CD1c-positive myeloid dendritic cell (primary cell): ENCODE measurements around the gene CALM3.
"Not testable (repeated sequence)": the region's sequence is repeated elsewhere in the genome, so short reads cannot be mapped to it uniquely, and the experiment has no call there.

Source experiments
- DNase-seq: peaks from one replicate; pipeline ENCODE4 v3.0.0-alpha.2; 2016; ENCODE audit errors: extremely low spot score

CALM3 gene

DNA sequence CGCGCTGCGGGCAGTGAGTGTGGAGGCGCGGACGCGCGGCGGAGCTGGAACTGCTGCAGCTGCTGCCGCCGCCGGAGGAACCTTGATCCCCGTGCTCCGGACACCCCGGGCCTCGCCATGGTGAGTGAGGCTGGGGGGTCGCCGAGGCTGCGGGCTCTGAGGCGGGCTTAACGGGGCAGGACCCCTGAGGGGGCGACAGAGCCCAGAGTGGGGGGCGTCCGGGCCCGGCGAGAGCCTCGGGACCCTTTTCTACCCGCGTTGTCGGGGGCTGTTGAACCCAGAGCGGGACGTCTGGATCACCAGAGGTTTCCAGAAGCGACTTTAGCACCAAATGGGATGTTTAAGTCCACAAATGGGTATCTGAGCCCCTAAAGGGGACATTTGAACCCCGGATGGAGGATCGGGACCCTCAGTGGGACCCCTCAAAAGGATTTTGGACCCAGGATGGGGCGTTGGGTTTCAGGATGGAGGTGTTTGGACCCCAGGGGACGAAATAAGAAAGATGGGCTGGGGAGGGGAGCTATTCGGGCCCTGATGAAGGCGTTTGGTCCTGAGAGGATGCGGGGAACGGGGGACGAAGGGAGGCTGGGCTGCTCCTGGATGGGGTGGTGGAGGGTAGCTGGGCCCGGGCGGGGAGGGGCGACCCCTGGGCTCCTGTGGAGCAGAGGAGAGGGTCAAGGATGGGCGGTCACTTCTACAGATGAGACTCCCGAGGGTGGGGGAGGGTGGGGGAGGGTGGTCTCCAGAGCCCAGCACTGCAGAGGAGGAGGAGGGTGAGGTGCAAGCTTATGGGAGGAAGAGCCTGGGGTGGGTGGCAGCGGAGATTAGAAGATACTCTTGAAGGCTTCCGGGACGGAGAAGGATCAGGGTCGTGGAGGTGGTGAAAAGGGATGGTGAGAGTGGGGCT is at the start of gene CALM3:
TSS of gene CALM3 (plus strand) at position 13 of the 907 bp plus-strand sequence. CDS start at position 118, 105 bp downstream.
- no peak for DNase-seq

DNA sequence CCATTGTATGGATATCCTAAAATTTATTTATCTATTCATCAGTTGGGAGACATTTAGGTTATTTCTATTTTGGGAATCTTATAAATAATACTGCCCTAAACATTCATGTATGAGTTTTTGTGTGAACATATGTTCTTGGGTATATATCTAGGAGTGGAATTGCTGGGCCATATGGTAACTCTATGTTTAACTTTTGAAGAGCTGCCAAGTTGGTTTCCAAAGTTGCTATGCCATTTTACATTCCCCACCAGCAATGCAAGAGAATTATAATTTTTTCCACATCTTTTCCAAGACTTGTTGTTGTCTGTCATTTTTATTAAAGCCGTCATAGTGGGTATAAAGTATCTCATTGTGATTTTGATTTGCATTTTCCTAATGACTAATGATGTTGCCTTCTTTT is 48.2 kb upstream of the CALM3 start:
- no peak for DNase-seq

DNA sequence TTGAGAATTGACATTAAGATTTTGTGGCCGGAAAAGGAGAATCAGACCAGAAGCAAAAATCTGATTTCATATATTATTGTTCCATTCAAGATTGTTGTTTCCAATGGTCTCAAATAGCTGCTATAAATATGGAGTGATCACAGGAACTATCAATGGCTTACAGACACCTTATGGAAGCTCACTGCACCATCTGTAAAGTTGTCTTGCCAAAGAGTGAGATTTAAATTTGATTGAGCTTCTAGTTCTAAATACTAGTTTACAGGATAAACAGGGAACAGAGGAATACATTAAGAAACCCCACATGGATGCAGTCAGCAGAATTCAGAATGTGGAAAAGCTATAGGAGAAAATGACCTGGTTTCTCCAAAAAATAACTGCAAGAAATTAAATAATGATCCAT is 47.0 kb upstream of the CALM3 start:
- no peak for DNase-seq

DNA sequence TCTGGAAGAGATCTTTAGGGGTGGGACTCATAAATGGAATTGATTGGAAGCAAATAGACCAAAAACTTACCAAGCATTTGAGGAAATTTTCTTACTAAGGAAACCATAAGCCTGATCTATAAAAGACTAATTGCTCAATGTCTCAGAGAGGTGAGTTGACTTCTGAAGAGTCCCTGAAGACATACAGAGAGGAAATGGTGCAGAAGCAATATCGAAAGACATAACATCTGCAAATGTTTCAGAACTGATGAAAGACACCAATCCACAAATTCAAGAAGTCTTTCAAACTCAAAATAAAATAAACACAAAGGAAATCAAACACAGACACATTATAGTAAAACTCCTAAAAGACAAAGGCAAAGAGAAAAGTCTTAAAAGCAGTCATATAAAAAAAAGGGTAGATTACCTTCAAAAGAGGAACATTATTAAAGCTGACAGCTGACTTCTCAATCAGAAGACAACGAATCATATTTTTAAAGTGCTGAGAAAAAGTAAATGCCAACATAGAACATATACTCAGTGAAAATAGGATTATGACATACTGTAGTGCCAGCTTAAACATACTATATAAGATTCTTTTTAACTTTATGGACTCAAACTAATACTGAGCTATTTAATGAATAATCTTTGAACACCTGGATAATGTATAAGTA is 45.4 kb upstream of the CALM3 start:
- peak; percentile 61 for DNase-seq

DNA sequence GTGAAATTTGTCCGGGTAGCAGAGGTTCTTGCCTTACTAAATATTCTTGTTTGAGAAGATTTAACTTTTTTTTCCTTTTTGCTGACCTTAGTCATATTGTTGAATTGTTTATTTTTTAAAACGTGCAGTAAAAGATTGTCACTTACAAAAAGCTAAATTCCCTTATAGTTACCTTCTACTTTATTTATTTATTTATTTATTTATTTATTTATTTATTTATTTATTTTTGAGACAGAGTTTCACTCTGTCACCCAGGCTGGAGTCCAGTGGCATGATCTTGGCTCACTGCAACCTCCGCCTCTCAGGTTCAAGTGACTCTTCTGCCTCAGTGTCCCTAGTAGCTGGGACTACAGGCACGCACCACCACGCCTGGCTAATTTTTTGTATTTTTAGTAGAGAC is 44.7 kb upstream of the CALM3 start:
- DNase-seq: not testable (repeated sequence)

DNA sequence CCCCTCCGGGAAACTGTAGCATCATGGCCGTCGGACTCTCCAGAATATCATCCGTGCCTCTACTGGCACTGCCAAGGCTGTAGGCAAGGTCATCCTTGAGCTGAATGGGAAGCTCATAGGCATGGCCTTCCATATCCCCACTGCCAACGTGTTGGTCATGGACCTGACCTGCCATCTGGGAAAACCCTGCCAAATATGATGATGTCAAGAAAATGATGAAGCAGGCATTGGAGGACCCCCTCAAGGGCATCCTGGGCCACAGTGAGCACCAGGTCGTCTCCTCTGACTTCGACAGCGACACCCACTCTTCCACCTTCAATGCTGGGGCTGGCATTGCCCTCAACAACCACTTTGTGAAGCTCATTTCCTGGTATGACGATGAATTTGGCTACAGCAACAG is 41.9 kb upstream of the CALM3 start:
- no peak for DNase-seq

DNA sequence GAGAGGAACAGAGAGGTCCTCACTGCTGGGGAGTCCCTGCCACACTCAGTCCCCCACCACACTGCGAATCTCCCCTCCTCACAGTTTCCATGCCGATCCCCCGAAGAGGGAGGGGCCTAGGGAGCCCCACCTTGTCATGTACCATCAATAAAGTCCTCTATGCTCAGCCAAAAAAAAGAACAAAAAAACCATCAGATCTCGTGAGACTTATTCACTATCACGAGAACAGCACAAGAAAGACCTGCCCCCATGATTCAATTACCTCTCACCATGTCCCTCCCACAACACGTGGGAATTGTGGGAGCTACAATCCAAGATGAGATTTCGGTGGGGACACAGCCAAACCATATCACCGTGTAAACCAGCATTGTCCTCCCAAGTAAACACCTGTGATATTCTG is 41.5 kb upstream of the CALM3 start:
- DNase-seq: not testable (repeated sequence)

DNA sequence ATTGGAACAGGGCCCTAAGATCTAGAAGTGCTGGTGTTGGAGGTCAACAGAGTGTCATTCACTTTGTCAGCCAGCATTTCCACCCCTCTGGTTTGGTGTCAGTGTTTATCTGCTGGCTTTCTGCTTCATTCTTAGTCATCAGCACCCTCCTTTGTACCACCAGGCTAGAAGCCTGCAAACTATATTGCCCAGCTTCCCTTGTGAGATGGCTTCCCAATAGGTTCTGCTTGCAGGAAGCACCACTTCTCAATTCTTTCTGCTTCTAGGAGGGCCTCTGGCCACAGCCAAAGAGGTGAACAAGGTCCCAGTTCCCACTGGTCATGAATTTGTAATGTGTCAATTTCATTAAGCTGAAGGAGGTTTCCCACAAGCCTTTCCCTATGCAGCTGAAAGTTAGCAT is 36.4 kb upstream of the CALM3 start:
- DNase-seq: peak; percentile 26

GRCh38 chr19:46571495-46571894 is 29.6 kb upstream of the CALM3 start:
- no peak for DNase-seq

GRCh38 chr19:46573679-46574498 is 27.2 kb upstream of the CALM3 start:
- DNase-seq: no peak

GRCh38 chr19:46574533-46574932 is 26.6 kb upstream of the CALM3 start:
- DNase-seq: no peak

DNA sequence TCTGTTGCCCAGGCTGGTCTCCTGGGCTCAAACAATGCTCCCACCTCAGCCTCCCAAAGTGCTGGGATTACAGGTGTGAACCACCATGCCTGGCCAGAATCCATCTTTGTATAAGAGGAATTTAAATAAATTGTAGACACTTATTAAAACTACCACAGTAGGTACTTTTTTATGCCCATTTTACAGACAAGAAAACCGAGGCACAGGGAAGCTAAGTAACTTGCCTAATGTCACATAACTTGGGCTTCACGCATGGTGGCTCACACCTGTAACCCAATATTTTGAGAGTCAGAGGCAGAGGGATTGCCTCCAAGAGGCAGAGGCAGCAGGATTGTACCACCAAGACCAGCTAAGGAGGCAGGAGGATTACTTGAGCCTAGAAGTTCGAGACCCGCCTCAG is 22.7 kb upstream of the CALM3 start:
- no peak for DNase-seq

GRCh38 chr19:46579361-46579879 is 21.7 kb upstream of the CALM3 start:
- DNase-seq: peak; percentile 36

DNA sequence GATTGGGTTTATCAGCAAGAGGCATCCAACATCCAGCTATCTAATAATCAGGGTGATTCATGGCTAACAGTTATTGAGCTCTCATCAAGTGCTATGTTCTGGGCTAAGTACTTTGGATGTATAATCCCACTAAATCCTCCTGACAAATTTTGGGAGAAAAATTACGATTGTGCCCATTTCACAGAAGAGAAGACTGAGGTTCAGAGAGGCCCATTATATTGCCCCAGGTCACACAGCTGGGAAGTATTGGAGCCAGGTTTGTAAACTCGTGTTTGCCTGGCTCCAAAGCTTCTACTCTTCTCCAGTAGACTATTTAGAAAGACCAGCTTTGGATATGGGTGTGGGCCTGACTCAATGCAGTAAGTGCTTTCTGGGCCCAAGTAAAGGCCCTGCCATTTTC is 20.9 kb upstream of the CALM3 start:
- no peak for DNase-seq

GRCh38 chr19:46585539-46585938 is 15.6 kb upstream of the CALM3 start:
- no peak for DNase-seq

DNA sequence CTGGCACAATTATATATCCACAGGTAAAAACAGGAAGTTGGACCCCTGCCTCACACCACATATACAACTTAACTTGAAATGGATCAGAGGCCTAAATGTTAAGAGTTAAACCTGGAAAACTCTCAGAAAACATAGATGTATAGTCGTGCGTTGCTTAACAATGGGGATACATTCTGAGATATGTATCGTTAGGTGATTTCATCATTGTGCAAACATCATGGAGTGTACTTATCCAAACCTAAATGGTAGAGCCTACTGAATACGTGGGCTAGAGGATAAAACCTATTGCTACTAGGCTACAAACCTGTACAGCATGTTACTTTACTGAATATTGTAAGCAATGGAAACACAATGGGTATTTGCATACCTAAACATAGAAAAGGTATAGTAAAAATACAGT is 14.8 kb upstream of the CALM3 start:
- no peak for DNase-seq

DNA sequence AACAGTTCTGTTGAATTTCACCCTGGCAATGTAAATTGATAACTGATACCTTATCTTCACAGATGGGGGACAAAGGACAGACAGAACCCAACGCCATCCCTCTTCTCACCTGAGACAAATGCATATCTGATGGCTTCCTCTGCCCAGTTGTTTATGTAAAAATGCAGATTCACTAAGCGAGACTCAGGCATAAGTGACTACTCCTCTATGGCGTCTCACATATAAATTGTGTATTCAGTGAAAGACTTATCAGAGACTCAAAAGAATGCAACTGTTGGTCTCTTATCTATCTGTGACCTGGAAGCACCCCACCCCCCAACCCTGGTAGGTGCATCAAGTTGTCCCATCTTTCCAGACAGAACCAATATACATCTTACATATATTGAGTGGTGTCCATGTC is 13.3 kb upstream of the CALM3 start:
- DNase-seq: no peak

DNA sequence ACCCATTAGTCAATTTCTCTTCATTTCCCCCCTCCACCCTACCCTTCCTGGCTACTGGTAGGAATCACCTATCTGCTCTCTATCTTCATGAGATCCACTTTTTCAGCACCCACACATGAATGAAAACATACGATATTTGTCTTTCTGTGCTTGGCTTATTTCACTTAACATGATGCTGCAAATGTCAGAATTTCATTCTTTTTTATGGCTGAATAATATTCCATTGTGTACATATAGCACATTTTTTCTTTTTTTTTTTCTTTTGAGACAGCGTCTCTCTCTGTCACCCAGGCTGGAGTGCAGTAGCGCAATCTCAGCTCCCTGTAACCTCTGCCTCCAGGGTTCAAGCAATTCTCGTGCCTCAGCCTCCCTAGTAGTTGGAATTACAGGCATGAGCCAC is 9.9 kb upstream of the CALM3 start:
- no peak for DNase-seq

DNA sequence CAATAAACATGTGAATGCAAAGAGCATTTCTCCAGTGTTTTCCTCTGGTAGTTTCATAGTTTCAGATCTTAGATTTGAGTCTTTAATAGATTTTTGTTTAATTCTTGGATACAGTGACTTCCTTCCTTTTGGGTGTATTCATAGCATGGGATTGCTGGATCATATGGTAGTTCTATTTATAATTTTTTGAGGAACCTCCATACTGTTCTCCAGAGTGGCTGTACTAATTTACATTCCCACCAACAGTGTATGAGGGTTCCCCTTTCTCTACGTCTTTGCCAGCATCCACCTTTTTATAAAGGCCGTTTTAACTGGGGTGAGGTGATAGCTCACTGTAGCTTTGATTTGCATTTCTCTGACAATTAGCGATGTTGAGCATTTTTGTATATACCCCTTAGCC is 9.3 kb upstream of the CALM3 start:
- peak; percentile 43 for DNase-seq

DNA sequence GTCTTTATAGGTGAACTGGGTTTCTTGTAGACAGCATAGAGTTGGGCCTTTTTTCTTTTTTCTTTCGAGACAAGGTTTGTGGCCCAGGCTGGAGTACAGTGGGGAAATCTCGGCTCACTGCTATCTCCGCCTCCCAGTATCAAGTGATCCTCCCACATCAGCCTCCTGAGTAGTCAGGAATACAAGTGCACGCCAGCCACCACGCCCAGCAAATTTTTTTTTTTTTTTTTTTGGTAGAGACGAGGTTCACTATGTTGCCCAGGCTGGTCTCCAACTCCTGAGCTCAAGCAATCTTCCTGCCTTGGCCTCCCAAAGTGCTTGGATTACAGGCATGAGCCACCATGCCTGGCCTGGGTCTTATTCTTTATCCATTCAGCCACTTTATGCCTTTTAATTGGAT is 5.1 kb upstream of the CALM3 start:
- DNase-seq: no peak

DNA sequence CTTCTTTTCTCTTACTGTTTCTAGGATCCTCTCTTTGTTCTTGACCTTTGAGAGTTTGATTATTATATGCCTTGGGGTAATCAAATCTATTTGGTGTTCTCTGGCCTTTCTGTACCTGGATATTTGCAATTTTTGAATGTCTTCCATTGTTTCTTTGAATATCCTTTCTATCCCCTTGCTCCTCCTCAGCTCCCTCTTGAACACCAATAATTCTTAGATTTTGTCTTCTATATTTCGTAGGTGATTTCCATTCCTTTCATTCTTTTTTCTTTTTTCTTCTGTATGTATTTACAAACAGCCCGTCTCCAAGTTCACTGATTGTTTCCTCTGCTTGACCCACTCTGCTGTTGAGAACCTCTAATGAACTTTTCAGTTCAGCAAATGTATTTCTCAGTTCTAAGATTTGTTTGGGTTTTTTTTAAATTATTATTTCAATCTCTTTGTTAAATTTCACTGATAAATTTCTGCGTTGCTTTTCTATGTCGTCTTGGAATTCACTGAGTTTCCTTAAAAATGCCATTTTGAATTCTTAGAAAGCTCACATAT is 2.7 kb upstream of the CALM3 start:
- DNase-seq: no peak
